Measurements from ENCODE around the gene KLK3. TPM values are rescaled to one million over a fixed set of nuclear protein-coding genes. Genes with fewer than 3 reads are reported as not detected.

KLK3 gene
- total RNA-seq, 3 donors from 2014 or later = 0.32 to 45.2 TPM; not detected in 1

GRCh38 chr19:50909240-50910070 is 54.7 kb downstream of the KLK3 start:
- Histone ChIP-seq H3K27ac (peak overlapping the region in 1 of 2 donors; percentile 25), H3K4me3 (peak overlapping the region in 2 of 3 donors; percentile 29 to 50), H3K9me3 (no peaks in the 10 kb centered on the region), H3K27me3 (peaks cover 2 to 54% of the 10 kb centered on the region in 2 donors), H3K4me1 (no peaks in the 10 kb centered on the region), H3K36me3 (no peaks in the 10 kb centered on the region)
- intact Hi-C loops (cut with DNase I; ENCODE audit: low total_unique reads) = loop anchor here (10.0 kb wide), 1 partner anchor 545 kb away; the partner anchor contains the start of gene SIGLEC8
- TF ChIP-seq POLR2AphosphoS5 (IDR thresholded peaks at IDR 0.05) (no peak), POLR2A (IDR thresholded peaks at IDR 0.05) (no peak), CTCF (IDR thresholded peaks at IDR 0.05) (no peak)
- DNase-seq (ENCODE audit: low spot score in 2 of 2) = peak in 1 of 2 donors; percentile 44

Other genes starting within 250 kb of the KLK3 start
- gene SYT3, start 215.0 kb upstream of the KLK3 start, total RNA-seq = 1 to 10 TPM in 1 of 3 donors, under 1 TPM in 1, not detected in 1; 0.33 to 1.3 TPM
- not detected for gene C19orf81, start 205.5 kb upstream of the KLK3 start, total RNA-seq
- under 1 TPM in 2 of 3 donors, not detected in 1; 0.59 to 0.98 TPM for gene SHANK1, start 135.1 kb upstream of the KLK3 start, total RNA-seq
- gene CLEC11A, start 131.6 kb upstream of the KLK3 start, total RNA-seq = 10 to 100 TPM; 16.4 to 24.3 (median 20.6) TPM
- gene GPR32, start 84.5 kb upstream of the KLK3 start, total RNA-seq = not detected
- not detected for gene ACP4, start 64.5 kb upstream of the KLK3 start, total RNA-seq
- gene KLK1, start 31.1 kb upstream of the KLK3 start, total RNA-seq = under 1 TPM in 2 of 3 donors, not detected in 1; 0.33 to 0.44 TPM
- gene KLK15, start 21.3 kb upstream of the KLK3 start, total RNA-seq = not detected
- 10 to 100 TPM in 1 of 3 donors, under 1 TPM in 2; 0.44 to 14.7 (median 0.48) TPM for gene KLK2, start 18.5 kb downstream of the KLK3 start, total RNA-seq
- not detected for gene KLK4, start 56.5 kb downstream of the KLK3 start, total RNA-seq
- 100 to 1,000 TPM in 1 of 3 donors, 10 to 100 TPM in 1, not detected in 1; 16.1 to 182 TPM for gene KLK5, start 98.1 kb downstream of the KLK3 start, total RNA-seq
- gene KLK6, start 114.7 kb downstream of the KLK3 start, total RNA-seq = 10 to 100 TPM in 1 of 3 donors, under 1 TPM in 1, not detected in 1; 0.98 to 14.8 TPM
- gene KLK7, start 129.0 kb downstream of the KLK3 start, total RNA-seq = 100 to 1,000 TPM in 1 of 3 donors, 1 to 10 TPM in 1, not detected in 1; 7.5 to 103 TPM
- 10 to 100 TPM in 2 of 3 donors, not detected in 1; 13.4 to 46.2 TPM for gene KLK8, start 146.7 kb downstream of the KLK3 start, total RNA-seq
- 10 to 100 TPM in 1 of 3 donors, 1 to 10 TPM in 1, not detected in 1; 3.3 to 13.9 TPM for gene KLK10, start 164.8 kb downstream of the KLK3 start, total RNA-seq
- 10 to 100 TPM in 1 of 3 donors, 1 to 10 TPM in 1, not detected in 1; 5.6 to 21.1 TPM for gene KLK11, start 171.7 kb downstream of the KLK3 start, total RNA-seq
- gene KLK12, start 180.1 kb downstream of the KLK3 start, total RNA-seq = not detected
- gene KLK13, start 210.2 kb downstream of the KLK3 start, total RNA-seq = not detected
- gene KLK14, start 228.0 kb downstream of the KLK3 start, total RNA-seq = under 1 TPM in 1 of 3 donors, not detected in 2; 0.98 TPM